Testis (tissue), 3 donors: ENCODE results near the gene PRRG3. TPM values are rescaled to one million over a fixed set of nuclear protein-coding genes. Genes with fewer than 3 reads are reported as not detected.

Source experiments
- DNase-seq: peaks from one replicate; pipeline ENCODE4 v3.0.0-alpha.2; 2019
- H3K27ac ChIP-seq, 2 donors: fragments of 200-600 bp; sonication (generic); one replicate each; pipeline ENCODE4 v1.5.1; 2019
- H3K27me3 ChIP-seq: fragments of 200-600 bp; sonication (generic); one replicate; pipeline ENCODE4 v1.5.1; 2019
- H3K36me3 ChIP-seq: fragments of 200-600 bp; sonication (generic); one replicate; pipeline ENCODE4 v1.5.1; 2017; ENCODE audit warnings: low read depth; ENCODE audit errors: missing control alignments
- H3K4me1 ChIP-seq: fragments of 200-600 bp; sonication (generic); one replicate; pipeline ENCODE4 v1.5.1; 2019
- H3K4me3 ChIP-seq, 2 donors: fragments of 200-600 bp; sonication (generic); one replicate each; pipeline ENCODE4 v1.5.1; 2017 to 2019
- H3K9me3 ChIP-seq: fragments of 200-600 bp; sonication (generic); one replicate; pipeline ENCODE4 v1.5.1; 2017
- CTCF ChIP-seq, 3 experiments: fragments of 450-650 bp in 2 of 3; fragments of 200-600 bp in 1 of 3; sonication (generic) in 1 of 3; IDR thresholded peaks; one replicate each; pipeline ENCODE4 v1.5.1; 2016 to 2019; ENCODE audit warnings: antibody characterized with exemption in 3 of 3, mild to moderate bottlenecking in 2 of 3, moderate library complexity in 1 of 3
- POLR2A ChIP-seq: fragments of 450-650 bp; IDR thresholded peaks from one replicate; pipeline ENCODE4 v1.6.1; 2017; ENCODE audit warnings: antibody characterized with exemption, mild to moderate bottlenecking, moderate library complexity
- WGBS, 2 donors: methylation state at CpG; one replicate each; pipeline ENCODE4 v1.1.5; 2018; 5-methylcytosine and 5-hydroxymethylcytosine counted together
- intact Hi-C: fragments of 100-400 bp; cut with DNase I; formaldehyde crosslinking; loops from one replicate; pipeline ENCODE4 v1.15.1; 2023; ENCODE audit warnings: low total_unique reads
- polyA plus RNA-seq: library from polyadenylated mRNA; stranded (reverse); fragments of 350-450 nt; fragmentation: Illumina TruSeq; extraction: RNeasy Lipid Tissue Mini Kit (QIAGEN cat#74804); gene quantifications from one replicate; pipeline ENCODE4 v1.2.3, GENCODE V29; 2014; ENCODE audit warnings: low read depth, low replicate concordance; ENCODE audit not compliant: insufficient read depth
- total RNA-seq, 2 donors: library from RNA; depleted of rRNA; stranded (reverse); fragments of >200 nt; gene quantifications; one replicate each; pipeline ENCODE4 v1.2.3, GENCODE V29; 2016

Gene PRRG3
- total and polyA plus RNA-seq, 3 donors from 2014 or later, result 0.94 to 2.2 (median 1.7) TPM

DNA sequence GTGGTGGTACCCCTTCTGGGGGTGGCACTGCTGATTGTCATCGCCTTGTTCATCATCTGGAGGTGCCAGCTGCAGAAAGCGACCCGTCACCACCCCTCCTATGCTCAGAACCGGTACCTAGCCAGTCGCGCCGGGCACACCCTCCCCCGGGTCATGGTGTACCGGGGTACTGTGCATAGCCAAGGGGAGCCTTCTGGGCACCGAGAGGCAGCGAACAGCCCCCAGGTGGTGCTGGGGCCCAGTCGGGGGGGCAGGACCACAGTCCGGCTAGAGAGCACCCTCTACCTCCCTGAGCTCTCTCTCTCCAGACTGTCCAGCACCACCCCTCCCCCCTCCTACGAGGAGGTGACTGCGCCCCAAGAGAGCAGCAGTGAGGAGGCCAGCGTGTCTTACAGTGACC, 5.3 kb downstream of the PRRG3 start:
- WGBS, 2 donors, result 83% methylated on average over 4 of the region's 16 CpGs; no CpG with 5 or more reads in 1 of the 2 donors
- Histone ChIP-seq H3K27ac (no peak overlapping the region), H3K36me3 (no peaks in the 10 kb centered on the region), H3K27me3 (no peaks in the 10 kb centered on the region), H3K4me3 (no peak overlapping the region), H3K4me1 (no peaks in the 10 kb centered on the region), H3K9me3 (no peaks in the 10 kb centered on the region)
- TF ChIP-seq POLR2A, result no peak
- no peak for TF ChIP-seq CTCF (IDR thresholded peaks at IDR 0.05)
- intact Hi-C loops, result no loop called here
- DNase-seq, result no peak

- no peak for DNase-seq
- no peaks in the 10 kb centered on the region for H3K36me3 ChIP-seq
- TF ChIP-seq CTCF (IDR thresholded peaks at IDR 0.05) (no peak), POLR2A (no peak)
- 94% methylated on average over 4 of the region's 4 CpGs; no CpG with 5 or more reads in 1 of the 2 donors for WGBS, 2 donors
- intact Hi-C loops, result no loop called here
- H3K27me3 ChIP-seq, result no peaks in the 10 kb centered on the region
- H3K4me3 ChIP-seq, result no peak overlapping the region
- no peaks in the 10 kb centered on the region for H3K4me1 ChIP-seq
- no peak overlapping the region for H3K27ac ChIP-seq
- H3K9me3 ChIP-seq, result no peaks in the 10 kb centered on the region
Observed at GRCh38 chrX:151701071-151701470, 5.8 kb downstream of the PRRG3 start.

GRCh38 chrX:151701531-151701930, 6.3 kb downstream of the PRRG3 start:
- TF ChIP-seq POLR2A (no peak), CTCF (IDR thresholded peaks at IDR 0.05) (no peak)
- intact Hi-C loops, result no loop called here
- Histone ChIP-seq H3K36me3 (no peaks in the 10 kb centered on the region), H3K4me1 (no peaks in the 10 kb centered on the region), H3K27ac (no peak overlapping the region), H3K4me3 (no peak overlapping the region), H3K27me3 (no peaks in the 10 kb centered on the region), H3K9me3 (no peaks in the 10 kb centered on the region)
- 87 to 94% methylated on average over 5 to 7 of the region's 7 CpGs for WGBS, 2 donors
- DNase-seq, result no peak

DNA sequence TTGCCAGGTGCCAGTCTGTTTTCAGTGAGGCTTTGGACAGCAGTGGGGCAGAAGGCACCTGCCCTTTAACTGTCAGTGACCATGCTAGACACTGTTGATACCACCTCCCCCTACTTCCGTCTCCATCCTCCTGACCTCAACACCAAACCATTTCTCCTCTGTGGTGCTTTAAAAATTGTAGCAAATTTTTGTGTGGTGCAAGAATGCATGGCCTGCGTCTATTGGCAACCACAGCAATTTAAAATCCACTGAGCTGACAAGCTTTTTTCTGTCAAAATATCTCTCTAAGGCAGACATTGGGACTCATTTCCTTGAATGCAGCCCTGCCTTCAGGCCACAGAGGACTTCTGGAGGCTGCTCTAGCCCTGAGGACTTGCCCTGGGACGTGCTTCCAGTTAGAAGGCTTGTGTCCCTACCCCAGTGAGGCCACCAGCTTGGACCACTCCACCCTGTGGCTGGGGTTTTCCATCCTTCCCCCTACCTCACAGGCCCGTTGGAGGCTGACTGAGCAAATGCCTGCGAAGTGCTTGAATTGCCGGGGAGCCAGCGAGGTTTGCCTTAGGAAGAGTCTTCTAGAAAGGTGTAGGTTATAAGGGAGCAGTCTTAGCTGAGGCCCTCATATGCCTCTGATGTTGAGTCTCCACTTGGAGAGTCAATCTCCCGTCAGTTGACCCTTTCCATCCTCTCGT, 6.9 kb downstream of the PRRG3 start:
- Histone ChIP-seq H3K27me3 (no peaks in the 10 kb centered on the region), H3K4me3 (no peak overlapping the region), H3K27ac (no peak overlapping the region), H3K9me3 (no peaks in the 10 kb centered on the region), H3K36me3 (no peaks in the 10 kb centered on the region), H3K4me1 (no peaks in the 10 kb centered on the region)
- 63 to 91% methylated on average over 3 to 8 of the region's 9 CpGs for WGBS, 2 donors
- intact Hi-C loops, result no loop called here
- no peak for TF ChIP-seq CTCF (IDR thresholded peaks at IDR 0.05)
- no peak for TF ChIP-seq POLR2A
- no peak for DNase-seq

DNA sequence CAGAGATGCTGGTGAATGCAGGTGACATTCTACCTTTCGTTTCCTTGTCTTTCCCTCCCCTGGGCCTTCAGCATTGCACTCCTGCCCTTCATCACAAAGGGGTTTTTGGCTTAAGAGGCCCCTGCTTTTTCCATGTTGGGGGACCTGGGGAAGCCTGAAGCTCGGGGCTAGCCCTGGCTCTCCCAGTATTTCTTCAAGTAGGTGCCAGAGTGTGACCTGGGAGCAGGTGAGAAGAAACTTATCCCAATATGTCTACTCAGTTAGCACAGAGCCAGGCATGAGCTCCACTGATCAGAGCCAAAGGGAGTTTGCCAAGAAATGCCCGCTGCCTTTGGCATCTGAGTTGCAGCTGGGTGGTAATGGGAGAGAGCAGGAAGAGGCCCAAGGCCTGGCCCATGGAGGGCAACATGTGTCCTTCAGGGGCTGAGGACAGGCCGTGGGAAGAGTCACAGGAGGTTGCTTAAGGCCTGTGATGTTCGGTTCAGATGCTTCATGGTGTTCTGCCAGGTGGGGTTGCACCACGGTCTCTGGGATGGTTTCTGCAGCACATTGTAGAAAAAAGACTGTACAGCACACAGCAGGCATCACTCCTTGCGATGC, 7.6 kb downstream of the PRRG3 start:
- TF ChIP-seq CTCF (IDR thresholded peaks at IDR 0.05), result no peak
- TF ChIP-seq POLR2A, result no peak
- intact Hi-C loops, result no loop called here
- H3K27ac ChIP-seq, result no peak overlapping the region
- no peaks in the 10 kb centered on the region for H3K4me1 ChIP-seq
- H3K27me3 ChIP-seq, result no peaks in the 10 kb centered on the region
- no peak overlapping the region for H3K4me3 ChIP-seq
- H3K9me3 ChIP-seq, result no peaks in the 10 kb centered on the region
- no peaks in the 10 kb centered on the region for H3K36me3 ChIP-seq
- no peak for DNase-seq
- 65 to 69% methylated on average over 5 to 7 of the region's 7 CpGs for WGBS, 2 donors
